ENCODE measurements around the gene RNF212B.
A peak's percentile ranks its signal among the peaks of the same experiment; 100 is the strongest.
"Not testable (repeated sequence)": the region's sequence is repeated elsewhere in the genome, so short reads cannot be mapped to it uniquely, and the experiment has no call there.

The RNF212B gene

GRCh38 chr14:23242076-23242475, 4.3 kb downstream of the RNF212B start:
- DNase-seq (ENCODE audit: low spot score): no peak

DNA sequence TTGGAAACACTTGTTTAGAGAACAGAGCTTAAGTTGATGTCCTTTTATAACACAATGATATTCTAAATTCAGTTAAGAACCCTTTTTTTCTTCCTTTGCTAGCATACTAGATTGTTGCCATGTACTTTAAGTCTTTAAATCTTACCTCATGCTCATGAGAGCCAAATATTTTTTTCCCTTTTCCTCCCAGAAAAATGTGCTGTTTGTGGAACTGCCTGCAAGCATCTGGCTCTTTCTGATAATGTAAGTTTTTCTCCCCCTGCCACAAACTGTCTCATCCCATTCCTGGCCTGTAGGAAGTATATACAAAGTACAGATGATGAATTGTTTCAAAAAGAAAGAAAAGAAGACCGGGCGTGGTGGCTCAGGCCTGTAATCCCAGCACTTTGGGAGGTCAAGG, 5.3 kb downstream of the RNF212B start:
- no peak for DNase-seq (ENCODE audit: low spot score)

GRCh38 chr14:23245282-23245681, 7.5 kb downstream of the RNF212B start:
- no peak for DNase-seq (ENCODE audit: low spot score)

GRCh38 chr14:23248601-23249000, 10.9 kb downstream of the RNF212B start:
- no peak for DNase-seq (ENCODE audit: low spot score)

GRCh38 chr14:23249824-23250223, 12.1 kb downstream of the RNF212B start:
- no peak for DNase-seq (ENCODE audit: low spot score)

DNA sequence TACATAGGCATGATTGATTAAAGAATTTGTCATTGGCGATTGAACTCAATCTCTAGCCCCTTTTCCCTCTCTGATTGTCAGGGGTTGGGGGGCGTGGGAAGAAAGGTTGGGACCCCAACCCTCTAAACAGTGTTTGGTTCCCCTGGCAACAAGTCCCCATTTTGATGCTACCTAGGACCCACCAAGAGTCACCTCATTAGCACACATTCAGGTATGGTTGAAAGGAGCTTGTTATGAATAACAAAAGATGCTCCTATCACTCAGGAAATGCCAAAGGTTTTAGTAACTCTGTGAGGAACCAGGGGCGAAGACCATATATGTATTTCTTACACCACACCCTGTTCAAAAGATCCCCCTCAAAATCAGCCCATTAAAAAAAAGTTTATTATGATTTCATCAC, 14.3 kb downstream of the RNF212B start:
- DNase-seq (ENCODE audit: low spot score): no peak

DNA sequence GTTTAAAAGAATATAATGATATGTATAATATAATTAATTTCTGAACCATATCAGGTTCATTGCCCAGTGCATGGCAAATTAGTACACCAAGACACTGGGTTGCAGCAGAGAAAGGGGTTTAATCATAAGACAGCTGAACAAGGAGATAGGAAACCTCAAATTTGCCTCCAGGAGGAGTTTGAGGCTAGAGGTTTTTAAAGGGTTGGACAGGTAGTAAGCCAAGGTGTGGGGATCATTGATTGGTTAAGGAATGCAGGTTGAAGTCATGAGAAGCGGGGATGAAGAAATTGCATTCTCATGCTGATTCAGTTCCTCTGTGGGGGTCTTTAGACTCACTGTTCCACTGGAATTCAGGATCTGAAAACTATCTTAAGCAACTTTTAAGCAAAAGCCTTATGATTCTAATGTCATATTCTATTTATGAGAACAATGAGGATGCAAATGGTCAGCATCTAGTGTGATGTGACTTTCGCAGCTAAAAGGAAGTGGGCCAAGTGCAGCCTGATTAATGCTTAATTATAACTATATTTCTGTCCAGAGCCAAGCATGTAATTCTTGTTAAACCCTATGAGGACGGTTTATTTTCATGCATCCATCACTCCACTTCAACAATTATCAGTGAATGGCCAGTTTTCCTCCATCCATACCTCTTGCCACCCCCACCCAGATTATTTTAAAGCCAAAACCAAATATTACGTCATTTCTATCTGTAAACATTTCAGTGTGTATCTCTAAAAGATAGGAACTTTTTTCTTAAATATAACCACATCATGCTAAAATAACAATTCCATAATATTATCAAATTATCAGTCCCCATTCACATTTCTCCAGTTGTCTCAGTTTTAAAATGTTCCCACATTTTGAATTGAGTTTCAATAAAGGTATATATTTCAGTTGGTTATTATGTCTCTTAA, 14.9 kb downstream of the RNF212B start:
- DNase-seq (ENCODE audit: low spot score): no peak

DNA sequence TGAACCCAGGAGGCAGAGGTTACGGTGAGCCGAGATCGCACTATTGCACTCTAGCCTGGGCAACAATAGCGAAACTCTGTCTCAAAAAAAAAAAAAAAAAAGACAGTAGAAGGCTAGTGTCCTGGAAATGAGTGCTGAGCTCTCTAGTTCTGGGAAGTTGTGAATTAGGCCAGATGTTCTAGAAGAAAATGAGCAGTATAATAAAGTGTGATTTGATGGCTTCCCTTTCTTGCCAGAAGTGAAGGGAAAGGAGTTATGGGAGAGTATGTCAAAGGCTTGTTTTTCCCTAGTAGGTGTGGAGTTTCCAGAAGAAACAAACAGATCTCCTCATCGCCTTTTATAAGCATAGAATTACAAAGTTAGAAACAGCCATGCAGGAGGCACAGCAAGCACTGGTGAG, 20.5 kb downstream of the RNF212B start:
- no peak for DNase-seq (ENCODE audit: low spot score)

GRCh38 chr14:23259426-23259825, 21.7 kb downstream of the RNF212B start:
- no peak for DNase-seq (ENCODE audit: low spot score)

GRCh38 chr14:23260849-23261248, 23.1 kb downstream of the RNF212B start:
- not testable (repeated sequence) for DNase-seq (ENCODE audit: low spot score)

GRCh38 chr14:23269193-23269592, 31.5 kb downstream of the RNF212B start:
- no peak for DNase-seq (ENCODE audit: low spot score)

DNA sequence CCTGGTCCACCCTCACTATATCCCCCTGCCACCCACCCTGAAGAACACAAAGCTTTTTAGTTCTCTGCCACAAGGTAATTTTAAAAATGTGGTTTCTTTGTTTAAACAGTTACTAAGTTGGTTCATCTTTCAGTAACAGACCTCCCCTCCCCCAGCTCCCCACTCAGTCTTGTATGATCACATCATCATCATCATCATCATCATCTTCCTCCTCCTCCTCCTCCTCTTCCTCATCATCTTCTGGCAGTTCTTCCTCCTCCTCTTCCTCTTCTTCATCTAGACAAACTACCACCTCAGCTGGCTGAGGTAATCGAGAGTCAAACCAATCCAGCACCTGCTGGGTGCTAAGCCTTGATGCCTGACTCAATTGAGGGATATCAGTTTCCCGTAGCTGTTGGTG, 37.7 kb downstream of the RNF212B start:
- no peak for DNase-seq (ENCODE audit: low spot score)

DNA sequence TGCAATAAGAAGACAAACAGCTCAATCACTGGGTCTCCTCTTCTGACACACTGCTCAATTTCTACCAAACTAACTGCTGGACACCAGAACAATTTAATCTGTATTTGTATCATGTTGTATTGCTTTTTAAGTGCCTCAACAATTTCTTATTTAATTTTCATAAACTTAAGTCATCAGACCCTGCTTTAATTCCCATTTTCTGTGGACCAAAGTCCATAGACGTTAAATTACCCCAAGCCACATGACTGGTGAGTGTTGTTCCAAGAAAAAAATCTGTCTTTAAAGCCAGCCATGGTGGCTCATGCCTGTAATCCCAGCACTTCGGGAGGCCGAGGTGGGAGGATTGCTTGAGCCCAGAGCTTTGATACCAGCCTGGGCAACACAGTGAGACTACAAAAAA, 39.5 kb downstream of the RNF212B start:
- DNase-seq (ENCODE audit: low spot score): no peak

GRCh38 chr14:23277928-23278327, 40.2 kb downstream of the RNF212B start:
- DNase-seq (ENCODE audit: low spot score): not testable (repeated sequence)

GRCh38 chr14:23281247-23281646, 43.5 kb downstream of the RNF212B start:
- DNase-seq (ENCODE audit: low spot score): no peak

DNA sequence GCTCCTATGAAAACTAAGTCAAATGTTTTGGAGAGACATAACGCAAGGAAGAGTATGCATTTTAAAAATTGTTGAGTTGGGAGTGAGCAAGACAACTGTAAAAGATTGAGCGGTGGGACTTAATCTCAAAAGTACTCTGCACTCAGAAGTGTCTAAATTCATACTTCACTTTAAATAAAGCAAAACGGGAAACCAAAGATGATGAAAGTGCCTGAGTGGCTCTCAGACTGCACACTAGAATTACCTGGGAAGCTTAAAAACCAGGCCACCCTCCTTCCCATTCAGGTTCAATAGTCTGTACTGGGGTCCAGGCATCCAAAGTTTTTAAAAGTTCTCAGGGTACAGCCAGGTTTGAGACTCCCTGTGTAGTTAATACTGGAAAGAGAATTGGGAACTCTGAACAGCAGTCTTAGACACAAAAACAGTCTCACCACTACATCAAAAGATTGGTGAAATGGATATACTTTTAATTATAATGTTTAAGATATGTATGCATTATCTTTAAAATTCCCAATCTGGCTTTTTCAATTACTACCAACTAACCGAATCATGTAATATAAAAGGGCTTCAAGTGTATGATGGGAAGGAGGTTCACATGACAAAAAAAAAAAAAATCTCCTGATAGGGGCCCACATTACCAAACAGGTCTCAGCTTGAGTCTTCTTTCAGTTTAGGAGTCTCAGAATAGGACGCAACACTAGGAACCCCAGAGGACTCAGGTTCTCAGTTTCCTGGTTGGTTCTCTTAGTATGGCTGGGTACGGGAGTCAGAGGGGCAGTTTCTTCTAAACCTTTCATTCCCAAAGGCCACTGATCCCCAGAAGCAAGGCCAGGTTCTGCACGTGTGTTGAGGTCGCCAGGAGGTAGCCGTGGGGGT, 47.2 kb downstream of the RNF212B start:
- DNase-seq (ENCODE audit: low spot score): no peak

- DNase-seq (ENCODE audit: low spot score): no peak
These were observed 47.8 kb downstream of the RNF212B start for GRCh38 chr14:23285530-23286019.

GRCh38 chr14:23286020-23286901, 48.5 kb downstream of the RNF212B start, which contains the start of gene HOMEZ:
Gene HOMEZ (minus strand): TSS chr14:23286132. CDS start chr14:23285952, 180 bp downstream.
- DNase-seq (ENCODE audit: low spot score): peak; percentile 99

GRCh38 chr14:23286902-23287479, 49.3 kb downstream of the RNF212B start:
- DNase-seq (ENCODE audit: low spot score): no peak

DNA sequence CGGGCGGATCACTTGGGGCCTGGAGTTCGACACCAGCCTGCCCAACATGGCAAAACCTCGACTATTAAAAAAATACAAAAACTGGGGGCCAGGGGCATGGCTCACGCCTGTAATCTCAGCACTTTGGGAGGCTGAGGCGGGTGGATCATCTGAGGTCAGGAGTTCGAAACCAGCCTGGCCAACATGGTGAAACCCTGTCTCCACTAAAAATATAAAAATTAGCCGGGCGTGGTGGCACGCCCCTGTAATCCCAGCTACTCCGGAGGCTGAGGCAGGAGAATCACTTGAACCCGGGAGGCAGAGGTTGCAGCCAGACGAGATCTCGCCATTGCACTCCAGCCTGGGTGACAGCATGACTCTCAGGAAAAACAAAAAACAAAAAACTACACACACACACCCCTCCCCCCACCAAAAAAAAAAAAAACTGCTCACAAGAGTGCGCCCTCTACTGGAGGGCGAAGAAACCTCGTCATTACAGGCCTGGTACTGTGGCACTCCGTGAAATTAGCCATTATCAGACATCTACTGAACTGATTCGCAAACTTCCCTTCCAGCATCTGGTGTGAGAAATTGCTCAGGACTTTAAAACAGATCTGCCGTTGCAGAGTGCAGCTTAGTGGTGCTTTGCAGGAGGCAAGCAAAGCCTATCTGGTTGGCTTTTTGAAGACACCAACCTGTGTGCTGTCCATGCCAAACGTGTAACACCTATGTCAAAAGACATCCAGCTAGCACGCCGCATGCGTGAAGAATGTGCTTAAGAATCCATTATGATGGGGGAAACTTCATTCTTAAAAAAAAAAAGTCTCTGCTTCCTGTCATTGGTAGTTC, 57.2 kb downstream of the RNF212B start:
- DNase-seq (ENCODE audit: low spot score): peak; percentile 70
